ENCODE results near the gene TMEM256. TPM values are rescaled to one million over a fixed set of nuclear protein-coding genes. Genes with fewer than 3 reads are reported as not detected.

The TMEM256 gene
- total and polyA plus RNA-seq, 2 of the 8 experiments (the other 6 are each of a cell fraction or from before 2014, with no cell fraction given) = 97.0 to 350 TPM

- TF ChIP-seq SIN3A (conservative IDR thresholded peaks at IDR 0.05 in 1 of 2, IDR thresholded peaks at IDR 0.05 in 1 of 2; ENCODE audit: low read depth in 1 of 2, low read length in 2 of 2) (peak; percentile 35 to 71; a peak in 2 of 4 replicates), PHF8 (conservative IDR thresholded peaks at IDR 0.05; ENCODE audit: low read depth, low read length) (0 out of 2 replicates have a peak, but pooled peaks have one; percentile 4), TBP (IDR thresholded peaks at IDR 0.05; ENCODE audit: low read depth, low read length) (no peak), POLR2A (IDR thresholded peaks at IDR 0.05; ENCODE audit: control extremely low read depth in 1 of 2, low read depth in 2 of 2, low read length in 2 of 2) (0 out of 3 replicates have a peak, but pooled peaks of 1 of the 2 experiments have one; percentile 0), SIRT6 (IDR thresholded peaks at IDR 0.05; ENCODE audit: low read length) (no peak), NRF1 (IDR thresholded peaks at IDR 0.05; ENCODE audit: low read depth, low read length) (no peak), BACH1 (IDR thresholded peaks at IDR 0.05; ENCODE audit: low read length) (no peak), CBX8 (IDR thresholded peaks at IDR 0.05; ENCODE audit: borderline replicate concordance, low read depth, low read length) (no peak), RBBP5 (IDR thresholded peaks at IDR 0.05; ENCODE audit: borderline replicate concordance, low read depth, low read length) (no peak; the same call in 1 of the 2 replicates), TEAD4 (IDR thresholded peaks at IDR 0.05; ENCODE audit: low read depth, low read length) (peak; percentile 61), SAP30 (IDR thresholded peaks at IDR 0.05; ENCODE audit: insufficient read depth, insufficient replicate concordance, low read length) (peak; percentile 69), YY1 (IDR thresholded peaks at IDR 0.05; ENCODE audit: low read depth, low read length) (no peak), EP300 (IDR thresholded peaks at IDR 0.05; ENCODE audit: borderline replicate concordance in 1 of 2, low read depth in 2 of 2, low read length in 2 of 2) (no peak), CTCF (IDR thresholded peaks at IDR 0.05; ENCODE audit: control extremely low read depth in 1 of 3, insufficient read depth in 1 of 3, low read depth in 1 of 3, low read length in 3 of 3) (peak; percentile 66 to 69 (median 68))
- TF ChIP-seq, protein P1, sequence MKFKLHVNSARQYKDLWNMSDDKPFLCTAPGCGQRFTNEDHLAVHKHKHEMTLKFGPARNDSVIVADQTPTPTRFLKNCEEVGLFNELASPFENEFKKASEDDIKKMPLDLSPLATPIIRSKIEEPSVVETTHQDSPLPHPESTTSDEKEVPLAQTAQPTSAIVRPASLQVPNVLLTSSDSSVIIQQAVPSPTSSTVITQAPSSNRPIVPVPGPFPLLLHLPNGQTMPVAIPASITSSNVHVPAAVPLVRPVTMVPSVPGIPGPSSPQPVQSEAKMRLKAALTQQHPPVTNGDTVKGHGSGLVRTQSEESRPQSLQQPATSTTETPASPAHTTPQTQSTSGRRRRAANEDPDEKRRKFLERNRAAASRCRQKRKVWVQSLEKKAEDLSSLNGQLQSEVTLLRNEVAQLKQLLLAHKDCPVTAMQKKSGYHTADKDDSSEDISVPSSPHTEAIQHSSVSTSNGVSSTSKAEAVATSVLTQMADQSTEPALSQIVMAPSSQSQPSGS (IDR thresholded peaks at IDR 0.05; ENCODE audit: low read length) = no peak
- TF ChIP-seq, protein P2, sequence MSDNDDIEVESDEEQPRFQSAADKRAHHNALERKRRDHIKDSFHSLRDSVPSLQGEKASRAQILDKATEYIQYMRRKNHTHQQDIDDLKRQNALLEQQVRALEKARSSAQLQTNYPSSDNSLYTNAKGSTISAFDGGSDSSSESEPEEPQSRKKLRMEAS (IDR thresholded peaks at IDR 0.05) = peak; percentile 80; the same call in 1 of the 2 replicates
- TF ChIP-seq, protein P3, sequence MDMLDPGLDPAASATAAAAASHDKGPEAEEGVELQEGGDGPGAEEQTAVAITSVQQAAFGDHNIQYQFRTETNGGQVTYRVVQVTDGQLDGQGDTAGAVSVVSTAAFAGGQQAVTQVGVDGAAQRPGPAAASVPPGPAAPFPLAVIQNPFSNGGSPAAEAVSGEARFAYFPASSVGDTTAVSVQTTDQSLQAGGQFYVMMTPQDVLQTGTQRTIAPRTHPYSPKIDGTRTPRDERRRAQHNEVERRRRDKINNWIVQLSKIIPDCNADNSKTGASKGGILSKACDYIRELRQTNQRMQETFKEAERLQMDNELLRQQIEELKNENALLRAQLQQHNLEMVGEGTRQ (IDR thresholded peaks at IDR 0.05; ENCODE audit: low read length) = no peak
Observed at GRCh38 chr17:7393613-7394451, 10.1 kb downstream of the TMEM256 start (continued).

All from H1 (cell line).